ENCODE results near the gene LEKR1.

DNA sequence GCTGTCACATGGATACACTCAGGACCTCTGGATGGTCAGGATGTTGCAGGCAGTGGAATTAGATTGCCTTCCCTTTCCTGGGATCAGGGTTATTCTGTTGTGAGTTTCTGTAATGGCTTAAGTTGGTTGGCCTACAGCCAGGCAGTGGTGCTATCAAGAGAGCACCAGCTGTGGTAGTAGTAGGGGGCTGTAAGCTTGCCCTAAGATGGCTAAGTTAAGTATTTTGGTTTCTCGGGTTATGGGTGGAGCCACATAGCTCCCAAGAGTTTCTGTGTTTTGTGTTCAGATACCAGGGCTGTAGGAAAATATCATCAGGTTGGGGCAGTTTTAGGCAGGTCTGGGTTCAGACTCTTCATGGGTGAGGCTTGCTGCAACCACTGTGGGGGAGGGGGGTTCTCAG lies 59.6 kb downstream of the LEKR1 start:
- TF ChIP-seq, protein P1, sequence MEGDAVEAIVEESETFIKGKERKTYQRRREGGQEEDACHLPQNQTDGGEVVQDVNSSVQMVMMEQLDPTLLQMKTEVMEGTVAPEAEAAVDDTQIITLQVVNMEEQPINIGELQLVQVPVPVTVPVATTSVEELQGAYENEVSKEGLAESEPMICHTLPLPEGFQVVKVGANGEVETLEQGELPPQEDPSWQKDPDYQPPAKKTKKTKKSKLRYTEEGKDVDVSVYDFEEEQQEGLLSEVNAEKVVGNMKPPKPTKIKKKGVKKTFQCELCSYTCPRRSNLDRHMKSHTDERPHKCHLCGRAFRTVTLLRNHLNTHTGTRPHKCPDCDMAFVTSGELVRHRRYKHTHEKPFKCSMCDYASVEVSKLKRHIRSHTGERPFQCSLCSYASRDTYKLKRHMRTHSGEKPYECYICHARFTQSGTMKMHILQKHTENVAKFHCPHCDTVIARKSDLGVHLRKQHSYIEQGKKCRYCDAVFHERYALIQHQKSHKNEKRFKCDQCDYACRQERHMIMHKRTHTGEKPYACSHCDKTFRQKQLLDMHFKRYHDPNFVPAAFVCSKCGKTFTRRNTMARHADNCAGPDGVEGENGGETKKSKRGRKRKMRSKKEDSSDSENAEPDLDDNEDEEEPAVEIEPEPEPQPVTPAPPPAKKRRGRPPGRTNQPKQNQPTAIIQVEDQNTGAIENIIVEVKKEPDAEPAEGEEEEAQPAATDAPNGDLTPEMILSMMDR (IDR thresholded peaks at IDR 0.05; ENCODE audit: insufficient read depth, low read depth, low read length), result no peak
- no peak for TF ChIP-seq EZH2 (IDR thresholded peaks at IDR 0.05; ENCODE audit: insufficient read depth, low read length)
